Measurements from ENCODE around the gene PCNX1.

- TF ChIP-seq CTCF (IDR thresholded peaks at IDR 0.05) (no peak), EZH2 (IDR thresholded peaks at IDR 0.05; ENCODE audit: borderline replicate concordance, insufficient read depth, low read depth, low read length, poor library complexity, severe bottlenecking) (no peak)
These were observed 197.9 kb downstream of the PCNX1 start for GRCh38 chr14:71105177-71105576.
